Erythroblast (primary cell): Measurements from ENCODE around the gene MUC5B.

Experiments
- GATA1 ChIP-seq: IDR thresholded peaks from 2 replicates; pipeline ENCODE4 v1.6.1; 2011; ENCODE audit warnings: low read depth, mild to moderate bottlenecking, control low read depth, low read length, moderate library complexity
- POLR2A ChIP-seq: IDR thresholded peaks from 2 replicates; pipeline ENCODE4 v1.6.1; 2011; ENCODE audit warnings: mild to moderate bottlenecking, low read length

GRCh38 chr11:1274501-1274900, 51.6 kb downstream of the MUC5B start:
- TF ChIP-seq POLR2A (no peak), GATA1 (no peak)
